Liver (tissue), 9 donors: ENCODE data around the gene ELF1. TPM values are rescaled to one million over a fixed set of nuclear protein-coding genes. Genes with fewer than 3 reads are reported as not detected.

Source experiments
- DNase-seq: peaks from one replicate; pipeline ENCODE4 v3.0.0-alpha.2; 2017; ENCODE audit warnings: low spot score
- H3K27ac ChIP-seq, 2 donors: one replicate each; pipeline ENCODE4 v1.7.0; 2013; ENCODE audit warnings: inconsistent platforms in 2 of 2, low read length in 2 of 2, control low read depth in 1 of 2, low read depth in 1 of 2, mild to moderate bottlenecking in 1 of 2
- H3K27me3 ChIP-seq, 4 donors: one replicate each; pipeline versions ENCODE4 v1.6.1 to v1.7.0; 2013; ENCODE audit warnings: low read length in 3 of 4, inconsistent platforms in 1 of 4, mild to moderate bottlenecking in 1 of 4, moderate library complexity in 1 of 4; ENCODE audit not compliant: control insufficient read depth in 4 of 4, insufficient read depth in 4 of 4
- H3K36me3 ChIP-seq, 4 donors: one replicate each; pipeline versions ENCODE4 v1.6.1 to v1.7.0; 2013; ENCODE audit warnings: low read length in 3 of 4, mild to moderate bottlenecking in 3 of 4, low read depth in 1 of 4, moderate library complexity in 1 of 4; ENCODE audit not compliant: control insufficient read depth in 4 of 4, insufficient read depth in 3 of 4
- H3K4me1 ChIP-seq, 4 donors: one replicate each; pipeline versions ENCODE4 v1.6.1 to v1.7.0; 2013; ENCODE audit warnings: low read length in 3 of 4, mild to moderate bottlenecking in 3 of 4, moderate library complexity in 1 of 4; ENCODE audit not compliant: control insufficient read depth in 4 of 4, insufficient read depth in 4 of 4
- H3K4me3 ChIP-seq, 3 donors: one replicate each; pipeline versions ENCODE4 v1.6.1 to v1.7.0; 2013; ENCODE audit warnings: low read length in 3 of 3, control low read depth in 1 of 3, low read depth in 1 of 3, mild to moderate bottlenecking in 1 of 3
- H3K9ac ChIP-seq, 2 donors: one replicate each; pipeline ENCODE4 v1.7.0; 2013; ENCODE audit warnings: low read length in 2 of 2, mild to moderate bottlenecking in 2 of 2, moderate library complexity in 2 of 2, control low read depth in 1 of 2, low read depth in 1 of 2
- H3K9me3 ChIP-seq, 4 donors: one replicate each; pipeline versions ENCODE4 v1.6.1 to v1.7.0; 2013; ENCODE audit warnings: low read length in 3 of 4; ENCODE audit not compliant: control insufficient read depth in 4 of 4
- ATF3 ChIP-seq: IDR thresholded peaks from 2 replicates; pipeline ENCODE4 v1.6.1; 2016; ENCODE audit warnings: antibody characterized with exemption
- EGR1 ChIP-seq, 2 donors: IDR thresholded peaks; 2 replicates each; pipeline ENCODE4 v1.6.1; 2016 to 2018; ENCODE audit warnings: antibody characterized with exemption in 2 of 2, low read depth in 2 of 2
- FOXA1 ChIP-seq: IDR thresholded peaks from 2 replicates; pipeline ENCODE4 v1.6.1; 2016; ENCODE audit warnings: antibody characterized with exemption
- FOXA2 ChIP-seq: IDR thresholded peaks from 2 replicates; pipeline ENCODE4 v1.6.1; 2016; ENCODE audit warnings: antibody characterized with exemption
- GABPA ChIP-seq, 2 donors: IDR thresholded peaks in 1 of 2; conservative IDR thresholded peaks in 1 of 2; 2 replicates each; pipeline ENCODE4 v1.6.1; 2016; ENCODE audit warnings: antibody characterized with exemption in 2 of 2, mild to moderate bottlenecking in 1 of 2, moderate library complexity in 1 of 2
- HNF4A ChIP-seq, 2 donors: conservative IDR thresholded peaks; 2 replicates each; pipeline ENCODE4 v1.6.1; 2016; ENCODE audit warnings: antibody characterized with exemption in 2 of 2, mild to moderate bottlenecking in 2 of 2
- HNF4G ChIP-seq: IDR thresholded peaks from 2 replicates; pipeline ENCODE4 v1.6.1; 2016; ENCODE audit warnings: antibody characterized with exemption
- JUND ChIP-seq, 2 donors: IDR thresholded peaks; 2 replicates each; pipeline ENCODE4 v1.6.1; 2016; ENCODE audit warnings: antibody characterized with exemption in 2 of 2
- MAX ChIP-seq: IDR thresholded peaks from 2 replicates; pipeline ENCODE4 v1.6.1; 2016; ENCODE audit warnings: antibody characterized with exemption
- NR2F2 ChIP-seq: IDR thresholded peaks from 2 replicates; pipeline ENCODE4 v1.6.1; 2016; ENCODE audit warnings: antibody characterized with exemption
- RAD21 ChIP-seq, 2 donors: IDR thresholded peaks; 2 replicates each; pipeline ENCODE4 v1.6.1; 2016; ENCODE audit warnings: antibody characterized with exemption in 2 of 2, mild to moderate bottlenecking in 2 of 2
- RXRA ChIP-seq, 2 donors: IDR thresholded peaks; 2 replicates each; pipeline ENCODE4 v1.6.1; 2017 to 2018; ENCODE audit warnings: antibody characterized with exemption in 2 of 2, mild to moderate bottlenecking in 1 of 2
- SP1 ChIP-seq: IDR thresholded peaks from 2 replicates; pipeline ENCODE4 v1.6.1; 2018; ENCODE audit warnings: antibody characterized with exemption, mild to moderate bottlenecking
- TAF1 ChIP-seq: conservative IDR thresholded peaks from 2 replicates; pipeline ENCODE4 v1.6.1; 2016; ENCODE audit warnings: antibody characterized with exemption, mild to moderate bottlenecking
- YY1 ChIP-seq: IDR thresholded peaks from 2 replicates; pipeline ENCODE4 v1.6.1; 2016; ENCODE audit warnings: antibody characterized with exemption, mild to moderate bottlenecking
- WGBS: extraction: QIAGEN DNeasy Blood & Tissue Kit; methylation state at CpG from one replicate; pipeline ENCODE4 v1.1.7; 2013; 5-methylcytosine and 5-hydroxymethylcytosine counted together
- polyA plus RNA-seq, 2 donors: library from polyadenylated mRNA; stranded (reverse) in 1 of 2; unstranded in 1 of 2; fragments of 200-250 nt in 1 of 2; fragments of >200 nt in 1 of 2; fragmentation: Nextera tagmentation in 1 of 2; extraction: Ambion mirVana in 1 of 2; gene quantifications; one replicate each; pipeline versions ENCODE4 v1.2.1 to v1.2.3, GENCODE V29; 2013 to 2015
- total RNA-seq, 2 donors: library from RNA; depleted of rRNA; stranded (reverse); fragments of >200 nt; gene quantifications; one replicate each; pipeline ENCODE4 v1.2.3, GENCODE V29; 2014
- TF ChIP-seq, protein P1 (sequence below): IDR thresholded peaks from 2 replicates; pipeline ENCODE4 v1.6.1; 2016; ENCODE audit warnings: antibody characterized with exemption, mild to moderate bottlenecking
- TF ChIP-seq, protein P2 (sequence below): IDR thresholded peaks from 2 replicates; pipeline ENCODE4 v1.6.1; 2016; ENCODE audit warnings: antibody characterized with exemption
- TF ChIP-seq, protein P3 (sequence below): fragments of 150-350 bp; IDR thresholded peaks from 2 replicates; pipeline ENCODE4 v1.5.1; 2017; ENCODE audit warnings: improper control_type of control experiment, low read depth, low read length; ENCODE audit not compliant: missing input control
- donor health status: healthy.
- donor health status: healthy.
- donor health status: healthy.
- donor health status: healthy.
- donor health status: healthy.

Gene ELF1
- total and polyA plus RNA-seq, 4 donors: 15.3 to 57.2 (median 26.5) TPM

GRCh38 chr13:41012536-41012935 lies 6.6 kb downstream of the ELF1 start:
- DNase-seq: no peak
- no peaks in the 10 kb centered on the region for H3K9me3 ChIP-seq
- no peak for TF ChIP-seq GABPA (IDR thresholded peaks at IDR 0.05 in 1 of 2, conservative IDR thresholded peaks at IDR 0.05 in 1 of 2)
- TF ChIP-seq MAX: no peak
- no peak for TF ChIP-seq RXRA (IDR thresholded peaks at IDR 0.05)
- TF ChIP-seq NR2F2: no peak
- TF ChIP-seq, protein P1, sequence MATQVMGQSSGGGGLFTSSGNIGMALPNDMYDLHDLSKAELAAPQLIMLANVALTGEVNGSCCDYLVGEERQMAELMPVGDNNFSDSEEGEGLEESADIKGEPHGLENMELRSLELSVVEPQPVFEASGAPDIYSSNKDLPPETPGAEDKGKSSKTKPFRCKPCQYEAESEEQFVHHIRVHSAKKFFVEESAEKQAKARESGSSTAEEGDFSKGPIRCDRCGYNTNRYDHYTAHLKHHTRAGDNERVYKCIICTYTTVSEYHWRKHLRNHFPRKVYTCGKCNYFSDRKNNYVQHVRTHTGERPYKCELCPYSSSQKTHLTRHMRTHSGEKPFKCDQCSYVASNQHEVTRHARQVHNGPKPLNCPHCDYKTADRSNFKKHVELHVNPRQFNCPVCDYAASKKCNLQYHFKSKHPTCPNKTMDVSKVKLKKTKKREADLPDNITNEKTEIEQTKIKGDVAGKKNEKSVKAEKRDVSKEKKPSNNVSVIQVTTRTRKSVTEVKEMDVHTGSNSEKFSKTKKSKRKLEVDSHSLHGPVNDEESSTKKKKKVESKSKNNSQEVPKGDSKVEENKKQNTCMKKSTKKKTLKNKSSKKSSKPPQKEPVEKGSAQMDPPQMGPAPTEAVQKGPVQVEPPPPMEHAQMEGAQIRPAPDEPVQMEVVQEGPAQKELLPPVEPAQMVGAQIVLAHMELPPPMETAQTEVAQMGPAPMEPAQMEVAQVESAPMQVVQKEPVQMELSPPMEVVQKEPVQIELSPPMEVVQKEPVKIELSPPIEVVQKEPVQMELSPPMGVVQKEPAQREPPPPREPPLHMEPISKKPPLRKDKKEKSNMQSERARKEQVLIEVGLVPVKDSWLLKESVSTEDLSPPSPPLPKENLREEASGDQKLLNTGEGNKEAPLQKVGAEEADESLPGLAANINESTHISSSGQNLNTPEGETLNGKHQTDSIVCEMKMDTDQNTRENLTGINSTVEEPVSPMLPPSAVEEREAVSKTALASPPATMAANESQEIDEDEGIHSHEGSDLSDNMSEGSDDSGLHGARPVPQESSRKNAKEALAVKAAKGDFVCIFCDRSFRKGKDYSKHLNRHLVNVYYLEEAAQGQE: no peak
- TF ChIP-seq TAF1: no peak
- TF ChIP-seq, protein P2, sequence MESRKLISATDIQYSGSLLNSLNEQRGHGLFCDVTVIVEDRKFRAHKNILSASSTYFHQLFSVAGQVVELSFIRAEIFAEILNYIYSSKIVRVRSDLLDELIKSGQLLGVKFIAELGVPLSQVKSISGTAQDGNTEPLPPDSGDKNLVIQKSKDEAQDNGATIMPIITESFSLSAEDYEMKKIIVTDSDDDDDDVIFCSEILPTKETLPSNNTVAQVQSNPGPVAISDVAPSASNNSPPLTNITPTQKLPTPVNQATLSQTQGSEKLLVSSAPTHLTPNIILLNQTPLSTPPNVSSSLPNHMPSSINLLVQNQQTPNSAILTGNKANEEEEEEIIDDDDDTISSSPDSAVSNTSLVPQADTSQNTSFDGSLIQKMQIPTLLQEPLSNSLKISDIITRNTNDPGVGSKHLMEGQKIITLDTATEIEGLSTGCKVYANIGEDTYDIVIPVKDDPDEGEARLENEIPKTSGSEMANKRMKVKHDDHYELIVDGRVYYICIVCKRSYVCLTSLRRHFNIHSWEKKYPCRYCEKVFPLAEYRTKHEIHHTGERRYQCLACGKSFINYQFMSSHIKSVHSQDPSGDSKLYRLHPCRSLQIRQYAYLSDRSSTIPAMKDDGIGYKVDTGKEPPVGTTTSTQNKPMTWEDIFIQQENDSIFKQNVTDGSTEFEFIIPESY: no peak
- no peak for TF ChIP-seq RAD21 (IDR thresholded peaks at IDR 0.05)
- TF ChIP-seq HNF4A (conservative IDR thresholded peaks at IDR 0.05): no peak
- no peak for TF ChIP-seq FOXA2
- no peak for TF ChIP-seq FOXA1
- TF ChIP-seq EGR1 (IDR thresholded peaks at IDR 0.05; ENCODE audit: low read depth in 2 of 2): no peak
- TF ChIP-seq JUND (IDR thresholded peaks at IDR 0.05): no peak
- TF ChIP-seq SP1: no peak
- TF ChIP-seq YY1: no peak
- TF ChIP-seq ATF3: no peak
- TF ChIP-seq HNF4G: no peak
- TF ChIP-seq, protein P3, sequence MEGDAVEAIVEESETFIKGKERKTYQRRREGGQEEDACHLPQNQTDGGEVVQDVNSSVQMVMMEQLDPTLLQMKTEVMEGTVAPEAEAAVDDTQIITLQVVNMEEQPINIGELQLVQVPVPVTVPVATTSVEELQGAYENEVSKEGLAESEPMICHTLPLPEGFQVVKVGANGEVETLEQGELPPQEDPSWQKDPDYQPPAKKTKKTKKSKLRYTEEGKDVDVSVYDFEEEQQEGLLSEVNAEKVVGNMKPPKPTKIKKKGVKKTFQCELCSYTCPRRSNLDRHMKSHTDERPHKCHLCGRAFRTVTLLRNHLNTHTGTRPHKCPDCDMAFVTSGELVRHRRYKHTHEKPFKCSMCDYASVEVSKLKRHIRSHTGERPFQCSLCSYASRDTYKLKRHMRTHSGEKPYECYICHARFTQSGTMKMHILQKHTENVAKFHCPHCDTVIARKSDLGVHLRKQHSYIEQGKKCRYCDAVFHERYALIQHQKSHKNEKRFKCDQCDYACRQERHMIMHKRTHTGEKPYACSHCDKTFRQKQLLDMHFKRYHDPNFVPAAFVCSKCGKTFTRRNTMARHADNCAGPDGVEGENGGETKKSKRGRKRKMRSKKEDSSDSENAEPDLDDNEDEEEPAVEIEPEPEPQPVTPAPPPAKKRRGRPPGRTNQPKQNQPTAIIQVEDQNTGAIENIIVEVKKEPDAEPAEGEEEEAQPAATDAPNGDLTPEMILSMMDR: no peak
- H3K9ac ChIP-seq: no peak overlapping the region
- H3K27ac ChIP-seq: no peak overlapping the region
- H3K27me3 ChIP-seq: no peaks in the 10 kb centered on the region
- 92% methylated on average over 2 of the region's 2 CpGs for WGBS
- peaks cover 0 to 3% (median 0%) of the 10 kb centered on the region in 4 donors for H3K36me3 ChIP-seq
- no peak overlapping the region for H3K4me3 ChIP-seq
- peaks cover 6 to 29% (median 12%) of the 10 kb centered on the region in 4 donors for H3K4me1 ChIP-seq
